Nephron progenitor cell (in vitro differentiated cells): ENCODE results near the gene RAB1A.
"Not testable (repeated sequence)": the region's sequence is repeated elsewhere in the genome, so short reads cannot be mapped to it uniquely, and the experiment has no call there.

Experiments used
- DNase-seq: peaks from one replicate; pipeline ENCODE4 v3.0.0; 2021
- H3K27ac Mint-ChIP-seq: 2 replicates; pipeline ENCODE4 v1.8.0; 2021; ENCODE audit warnings: mild to moderate bottlenecking, moderate library complexity, mixed read lengths
- H3K27me3 Mint-ChIP-seq: 2 replicates; pipeline ENCODE4 v1.8.0; 2021; ENCODE audit warnings: mild to moderate bottlenecking, low read depth, mixed read lengths; ENCODE audit not compliant: poor library complexity
- H3K36me3 Mint-ChIP-seq: 2 replicates; pipeline ENCODE4 v1.8.0; 2021; ENCODE audit warnings: low read depth, mixed read lengths
- H3K4me1 Mint-ChIP-seq: 2 replicates; pipeline ENCODE4 v1.8.0; 2021; ENCODE audit warnings: mixed read lengths
- H3K4me3 Mint-ChIP-seq: 2 replicates; pipeline ENCODE4 v1.8.0; 2021; ENCODE audit warnings: mild to moderate bottlenecking, moderate library complexity, mixed read lengths
- H3K9me3 Mint-ChIP-seq: 2 replicates; pipeline ENCODE4 v1.8.0; 2021; ENCODE audit warnings: mild to moderate bottlenecking, moderate library complexity, mixed read lengths
- TF ChIP-seq, protein P1 (sequence below): fragments of 200-600 bp; sonication (generic); IDR thresholded peaks from 2 replicates; pipeline ENCODE4 v1.5.0; 2021; ENCODE audit warnings: antibody characterized with exemption

The RAB1A gene

DNA sequence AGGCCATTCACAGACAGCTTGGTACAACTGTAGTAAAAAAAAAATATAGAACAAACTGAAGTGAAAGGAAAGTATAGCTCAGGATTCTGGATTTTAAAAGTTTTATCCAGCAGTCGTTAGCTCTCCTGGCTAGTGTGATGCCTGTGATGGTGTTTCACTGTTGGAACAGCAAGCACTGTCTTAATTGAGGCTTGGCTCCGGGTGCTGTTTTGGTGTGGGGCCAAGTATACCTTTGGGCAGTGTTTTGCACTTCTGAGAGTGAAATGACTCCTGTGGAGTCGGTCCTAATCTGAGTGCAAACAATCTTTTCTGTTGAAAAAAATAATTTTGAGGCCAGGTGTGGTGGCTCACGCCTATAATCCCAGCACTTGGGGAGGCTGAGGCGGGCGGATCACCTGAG lies 28.7 kb upstream of the RAB1A start:
- H3K4me1 Mint-ChIP-seq = peaks cover 18% of the 10 kb centered on the region
- H3K9me3 Mint-ChIP-seq = peaks cover 5% of the 10 kb centered on the region
- H3K36me3 Mint-ChIP-seq = no peaks in the 10 kb centered on the region
- TF ChIP-seq, protein P1, sequence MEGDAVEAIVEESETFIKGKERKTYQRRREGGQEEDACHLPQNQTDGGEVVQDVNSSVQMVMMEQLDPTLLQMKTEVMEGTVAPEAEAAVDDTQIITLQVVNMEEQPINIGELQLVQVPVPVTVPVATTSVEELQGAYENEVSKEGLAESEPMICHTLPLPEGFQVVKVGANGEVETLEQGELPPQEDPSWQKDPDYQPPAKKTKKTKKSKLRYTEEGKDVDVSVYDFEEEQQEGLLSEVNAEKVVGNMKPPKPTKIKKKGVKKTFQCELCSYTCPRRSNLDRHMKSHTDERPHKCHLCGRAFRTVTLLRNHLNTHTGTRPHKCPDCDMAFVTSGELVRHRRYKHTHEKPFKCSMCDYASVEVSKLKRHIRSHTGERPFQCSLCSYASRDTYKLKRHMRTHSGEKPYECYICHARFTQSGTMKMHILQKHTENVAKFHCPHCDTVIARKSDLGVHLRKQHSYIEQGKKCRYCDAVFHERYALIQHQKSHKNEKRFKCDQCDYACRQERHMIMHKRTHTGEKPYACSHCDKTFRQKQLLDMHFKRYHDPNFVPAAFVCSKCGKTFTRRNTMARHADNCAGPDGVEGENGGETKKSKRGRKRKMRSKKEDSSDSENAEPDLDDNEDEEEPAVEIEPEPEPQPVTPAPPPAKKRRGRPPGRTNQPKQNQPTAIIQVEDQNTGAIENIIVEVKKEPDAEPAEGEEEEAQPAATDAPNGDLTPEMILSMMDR = no peak
- no peak overlapping the region for H3K4me3 Mint-ChIP-seq
- no peak for DNase-seq
- H3K27ac Mint-ChIP-seq = no peak overlapping the region
- H3K27me3 Mint-ChIP-seq = peaks cover 9% of the 10 kb centered on the region

DNA sequence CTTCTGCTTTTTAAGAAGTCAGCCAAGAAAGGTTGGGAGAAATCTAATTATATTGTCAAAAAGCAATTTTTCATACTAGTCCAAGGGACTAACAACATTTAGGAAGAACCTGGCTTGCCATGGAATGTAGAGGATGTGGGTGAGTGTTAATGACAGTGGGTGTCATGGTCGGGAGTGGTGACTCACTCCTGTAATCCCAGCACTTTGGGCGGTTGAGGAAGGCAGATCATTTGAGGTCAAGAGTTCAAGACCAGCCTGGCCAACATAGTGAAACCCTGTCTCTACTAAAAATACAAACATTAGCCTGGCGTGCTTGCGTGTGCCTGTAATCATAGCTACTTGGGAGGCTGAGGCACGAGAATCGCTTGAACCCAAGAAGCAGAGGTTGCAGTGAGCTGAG lies 27.9 kb upstream of the RAB1A start:
- not testable (repeated sequence) for DNase-seq, H3K9me3 Mint-ChIP-seq, H3K27me3 Mint-ChIP-seq, H3K4me3 Mint-ChIP-seq, H3K36me3 Mint-ChIP-seq, H3K27ac Mint-ChIP-seq
- peaks cover 13% of the 10 kb centered on the region for H3K4me1 Mint-ChIP-seq

DNA sequence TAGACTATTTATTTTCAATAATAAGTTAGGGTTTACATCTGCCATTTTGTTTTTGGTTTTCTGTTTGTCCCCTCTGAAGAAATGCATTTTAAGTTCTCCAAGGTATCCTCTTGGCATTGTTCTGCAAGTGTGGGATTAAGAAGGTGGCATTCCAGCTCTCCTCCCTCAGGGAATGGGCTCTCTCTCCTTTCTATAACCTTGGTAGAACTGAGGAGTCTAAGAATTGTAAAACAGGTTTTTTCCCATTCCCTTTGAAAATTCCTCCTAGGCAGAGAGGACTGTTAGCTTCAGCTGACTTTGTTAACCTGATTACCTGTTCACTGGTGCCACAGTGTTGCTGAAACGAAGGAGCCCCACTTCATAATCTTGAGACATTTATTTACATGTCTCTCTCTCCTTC lies 26.1 kb upstream of the RAB1A start:
- TF ChIP-seq, protein P1 = no peak
- Mint-ChIP-seq H3K4me3 (no peak overlapping the region), H3K27me3 (peaks cover 1% of the 10 kb centered on the region), H3K9me3 (peaks cover 5% of the 10 kb centered on the region), H3K4me1 (peaks cover 2% of the 10 kb centered on the region), H3K27ac (no peak overlapping the region), H3K36me3 (no peaks in the 10 kb centered on the region)
- DNase-seq = no peak

DNA sequence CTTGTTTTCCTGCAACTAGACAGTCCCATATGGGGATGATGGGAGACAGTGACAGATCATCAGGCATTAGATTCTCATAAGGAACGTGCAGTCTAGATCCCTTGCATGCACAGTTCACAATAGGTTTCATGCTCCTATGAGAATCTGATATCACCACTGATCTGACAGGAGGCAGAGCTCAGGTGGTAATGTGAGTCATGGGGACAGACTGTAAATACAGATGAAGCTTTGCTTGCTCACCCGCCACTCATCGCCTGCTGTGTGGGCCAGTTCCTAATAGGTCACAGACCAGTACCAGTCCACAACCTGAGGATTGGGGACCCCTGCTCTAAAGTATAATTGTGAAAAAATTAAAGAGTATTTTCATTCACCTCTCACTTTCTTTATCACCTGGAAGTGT lies 23.6 kb upstream of the RAB1A start:
- peaks cover 5% of the 10 kb centered on the region for H3K9me3 Mint-ChIP-seq
- H3K27ac Mint-ChIP-seq = no peak overlapping the region
- no peaks in the 10 kb centered on the region for H3K4me1 Mint-ChIP-seq
- no peaks in the 10 kb centered on the region for H3K27me3 Mint-ChIP-seq
- DNase-seq = no peak
- no peak overlapping the region for H3K4me3 Mint-ChIP-seq
- TF ChIP-seq, protein P1 = no peak
- no peaks in the 10 kb centered on the region for H3K36me3 Mint-ChIP-seq

DNA sequence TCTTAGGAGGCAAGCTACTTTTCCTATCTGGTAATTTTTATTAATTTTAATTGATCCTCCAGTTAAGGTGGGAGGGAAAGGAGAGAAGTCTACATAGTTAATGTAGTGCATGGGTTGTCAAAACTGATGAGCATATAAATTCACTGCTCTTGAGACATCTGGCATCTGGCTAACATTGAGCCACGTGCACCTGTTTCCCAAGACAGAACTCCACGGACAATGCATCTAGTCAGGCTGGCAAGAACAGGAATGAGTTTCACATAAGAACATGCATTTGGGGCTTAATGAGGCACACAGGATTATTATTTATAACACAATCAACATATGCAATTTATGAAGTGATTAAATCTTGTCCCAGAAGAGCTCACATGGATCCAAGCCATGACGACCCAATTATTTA lies 16.2 kb upstream of the RAB1A start:
- H3K36me3 Mint-ChIP-seq = no peaks in the 10 kb centered on the region
- H3K9me3 Mint-ChIP-seq = no peaks in the 10 kb centered on the region
- H3K4me3 Mint-ChIP-seq = no peak overlapping the region
- no peak overlapping the region for H3K27ac Mint-ChIP-seq
- TF ChIP-seq, protein P1 = no peak
- no peak for DNase-seq
- peaks cover 11% of the 10 kb centered on the region for H3K27me3 Mint-ChIP-seq
- no peaks in the 10 kb centered on the region for H3K4me1 Mint-ChIP-seq

DNA sequence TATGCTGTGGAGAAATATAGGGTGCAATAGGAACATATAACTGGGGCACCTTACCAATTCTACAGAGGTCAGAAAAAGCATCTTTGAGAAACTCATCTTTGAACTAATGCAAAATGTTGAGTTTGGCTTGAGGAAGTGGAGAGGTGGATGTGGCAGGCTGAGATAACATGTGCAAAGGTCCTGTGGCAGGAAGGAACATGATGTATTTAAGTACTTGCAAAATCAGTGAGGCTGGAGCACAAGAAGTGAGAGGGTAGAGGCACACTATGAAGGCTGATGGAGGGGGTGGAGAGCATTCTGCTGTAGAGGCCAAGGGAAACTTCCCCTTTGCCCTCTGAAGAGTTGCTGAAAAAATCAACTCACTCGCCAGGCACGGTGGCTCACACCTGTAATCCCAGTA lies 14.7 kb upstream of the RAB1A start:
- H3K4me1 Mint-ChIP-seq = no peaks in the 10 kb centered on the region
- no peak for DNase-seq
- no peak overlapping the region for H3K27ac Mint-ChIP-seq
- no peaks in the 10 kb centered on the region for H3K36me3 Mint-ChIP-seq
- H3K9me3 Mint-ChIP-seq = no peaks in the 10 kb centered on the region
- TF ChIP-seq, protein P1 = no peak
- H3K27me3 Mint-ChIP-seq = peaks cover 11% of the 10 kb centered on the region
- no peak overlapping the region for H3K4me3 Mint-ChIP-seq

DNA sequence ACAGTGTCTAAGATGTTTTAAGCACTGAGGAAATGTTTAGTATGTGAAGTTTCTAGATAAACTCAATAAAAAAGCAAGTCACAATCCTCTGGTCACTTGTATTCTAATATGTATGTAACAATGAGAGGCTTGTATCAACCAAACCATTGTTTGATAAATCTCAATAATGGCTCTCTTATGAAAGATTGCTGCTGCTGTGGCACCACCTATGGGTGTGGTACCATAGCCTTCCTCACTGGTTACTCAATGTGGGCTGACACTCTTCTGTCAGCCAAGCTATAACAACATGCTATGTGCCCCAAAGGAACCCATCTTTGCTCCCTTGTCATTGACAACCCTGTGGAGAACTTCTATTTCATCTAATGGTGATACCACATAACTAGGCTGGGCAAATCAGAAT lies 12.6 kb upstream of the RAB1A start:
- Mint-ChIP-seq H3K4me3 (no peak overlapping the region), H3K27me3 (peaks cover 14% of the 10 kb centered on the region), H3K27ac (no peak overlapping the region), H3K36me3 (no peaks in the 10 kb centered on the region), H3K4me1 (no peaks in the 10 kb centered on the region), H3K9me3 (no peaks in the 10 kb centered on the region)
- TF ChIP-seq, protein P1 = no peak
- no peak for DNase-seq
